Stimulated activated CD4-positive, alpha-beta T cell treated with anti-CD3 and anti-CD28 coated beads, Interleukin-12 subunit alpha, Interleukin-12 subunit beta, amount 100 ng/mL, for 48 hours (primary cell): ENCODE data around the gene PGK2.

ENCODE experiments used
- DNase-seq, 3 donors: peaks; one replicate each; pipeline ENCODE4 v3.0.0-alpha.2; 2020; ENCODE audit warnings: low read depth in 2 of 3, low spot score in 1 of 3

The PGK2 gene

DNA sequence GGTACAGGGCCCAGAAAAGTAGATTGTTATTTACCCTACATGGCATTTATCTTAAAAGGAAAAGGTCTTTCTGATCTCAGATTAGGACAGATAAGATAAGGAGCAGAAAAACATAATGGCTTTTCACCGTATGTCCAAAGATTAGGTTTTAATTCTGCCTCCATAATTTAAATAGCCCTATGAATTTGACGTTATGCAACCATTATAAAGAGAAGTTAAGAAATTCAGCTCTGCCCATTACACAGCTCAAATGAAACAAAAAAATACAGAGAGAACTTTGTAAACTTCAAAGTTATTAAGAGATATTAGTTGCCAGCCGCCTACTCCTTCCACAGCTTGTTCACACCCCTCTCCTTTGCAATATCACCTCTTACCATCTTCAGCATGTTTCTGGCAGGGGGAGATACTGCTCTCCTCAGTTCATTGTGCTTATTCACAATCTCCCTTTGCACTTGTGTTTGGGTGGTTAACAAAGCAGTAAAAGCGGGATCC is 51.0 kb downstream of the PGK2 start:
- no peak for DNase-seq
